ENCODE data around the gene NEK6.

DNA sequence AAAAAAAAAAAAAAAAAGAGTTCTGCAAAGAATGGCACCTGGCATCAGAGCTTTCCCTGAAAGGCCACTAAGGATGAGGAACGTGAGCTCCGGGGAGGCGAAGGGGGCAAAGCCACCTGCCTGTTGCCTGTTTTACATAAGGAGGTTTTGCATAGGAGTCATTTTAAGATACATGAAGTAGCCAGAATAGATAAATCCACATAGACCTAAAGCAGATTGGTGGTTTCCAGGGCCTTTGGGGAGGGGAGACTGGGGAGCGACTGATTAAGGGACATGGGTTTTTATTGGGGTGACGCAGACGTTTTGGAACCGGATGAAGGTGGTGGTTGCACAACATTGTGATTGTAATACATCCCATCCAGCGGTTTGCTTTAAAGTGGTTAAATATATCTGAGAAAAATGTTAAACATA is 7.1 kb downstream of the NEK6 start:
- TF ChIP-seq, protein P1, sequence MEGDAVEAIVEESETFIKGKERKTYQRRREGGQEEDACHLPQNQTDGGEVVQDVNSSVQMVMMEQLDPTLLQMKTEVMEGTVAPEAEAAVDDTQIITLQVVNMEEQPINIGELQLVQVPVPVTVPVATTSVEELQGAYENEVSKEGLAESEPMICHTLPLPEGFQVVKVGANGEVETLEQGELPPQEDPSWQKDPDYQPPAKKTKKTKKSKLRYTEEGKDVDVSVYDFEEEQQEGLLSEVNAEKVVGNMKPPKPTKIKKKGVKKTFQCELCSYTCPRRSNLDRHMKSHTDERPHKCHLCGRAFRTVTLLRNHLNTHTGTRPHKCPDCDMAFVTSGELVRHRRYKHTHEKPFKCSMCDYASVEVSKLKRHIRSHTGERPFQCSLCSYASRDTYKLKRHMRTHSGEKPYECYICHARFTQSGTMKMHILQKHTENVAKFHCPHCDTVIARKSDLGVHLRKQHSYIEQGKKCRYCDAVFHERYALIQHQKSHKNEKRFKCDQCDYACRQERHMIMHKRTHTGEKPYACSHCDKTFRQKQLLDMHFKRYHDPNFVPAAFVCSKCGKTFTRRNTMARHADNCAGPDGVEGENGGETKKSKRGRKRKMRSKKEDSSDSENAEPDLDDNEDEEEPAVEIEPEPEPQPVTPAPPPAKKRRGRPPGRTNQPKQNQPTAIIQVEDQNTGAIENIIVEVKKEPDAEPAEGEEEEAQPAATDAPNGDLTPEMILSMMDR (IDR thresholded peaks at IDR 0.05), result no peak
- no peak for TF ChIP-seq ZFX (IDR thresholded peaks at IDR 0.05; ENCODE audit: borderline replicate concordance)

Measured in 22Rv1 (cell line).